Retinal pigment epithelial cell (primary cell): ENCODE data around the gene LAPTM4A.

Source experiments
- DNase-seq: peaks from one replicate; pipeline ENCODE4 v3.0.0-alpha.2; 2010; ENCODE audit warnings: low read depth
- H3K4me3 ChIP-seq: 2 replicates; pipeline ENCODE4 v1.5.1; 2011; ENCODE audit warnings: mild to moderate bottlenecking, low read length, control low read depth, moderate library complexity
- CTCF ChIP-seq: conservative IDR thresholded peaks from 2 replicates; pipeline ENCODE4 v1.5.1; 2011; ENCODE audit warnings: low read depth, low read length, control low read depth, inconsistent platforms

The LAPTM4A gene

GRCh38 chr2:20054931-20055330 lies 3.5 kb upstream of the LAPTM4A start:
- no peak overlapping the region for H3K4me3 ChIP-seq
- no peak for TF ChIP-seq CTCF
- no peak for DNase-seq

- no peak for TF ChIP-seq CTCF
- DNase-seq, result no peak
- no peak overlapping the region for H3K4me3 ChIP-seq
Observed at GRCh38 chr2:20054119-20054518, 2.7 kb upstream of the LAPTM4A start.

- TF ChIP-seq CTCF, result no peak
- H3K4me3 ChIP-seq, result peak overlapping the region; percentile 81
- DNase-seq, result no peak
Observed at GRCh38 chr2:20052861-20053281, 1.4 kb upstream of the LAPTM4A start.

GRCh38 chr2:20052229-20052851 lies 912 bp upstream of the LAPTM4A start:
- no peak for DNase-seq
- no peak for TF ChIP-seq CTCF
- H3K4me3 ChIP-seq, result peak overlapping the region; percentile 81

- H3K4me3 ChIP-seq, result peak overlapping the region; percentile 81
- no peak for DNase-seq
- TF ChIP-seq CTCF, result peak; percentile 26
Observed at GRCh38 chr2:20050646-20051531, 539 bp downstream of the LAPTM4A start.

GRCh38 chr2:20050104-20050645 lies 1.3 kb downstream of the LAPTM4A start:
- H3K4me3 ChIP-seq, result peak overlapping the region; percentile 81
- no peak for TF ChIP-seq CTCF
- no peak for DNase-seq
